ENCODE results near the gene KLKB1. TPM values are rescaled to one million over a fixed set of nuclear protein-coding genes. Genes with fewer than 3 reads are reported as not detected.

Gene KLKB1
- total and polyA plus RNA-seq, 2 donors (not counting 1 experiment from before 2014, with no cell fraction given): 0.44 to 1.0 TPM

DNA sequence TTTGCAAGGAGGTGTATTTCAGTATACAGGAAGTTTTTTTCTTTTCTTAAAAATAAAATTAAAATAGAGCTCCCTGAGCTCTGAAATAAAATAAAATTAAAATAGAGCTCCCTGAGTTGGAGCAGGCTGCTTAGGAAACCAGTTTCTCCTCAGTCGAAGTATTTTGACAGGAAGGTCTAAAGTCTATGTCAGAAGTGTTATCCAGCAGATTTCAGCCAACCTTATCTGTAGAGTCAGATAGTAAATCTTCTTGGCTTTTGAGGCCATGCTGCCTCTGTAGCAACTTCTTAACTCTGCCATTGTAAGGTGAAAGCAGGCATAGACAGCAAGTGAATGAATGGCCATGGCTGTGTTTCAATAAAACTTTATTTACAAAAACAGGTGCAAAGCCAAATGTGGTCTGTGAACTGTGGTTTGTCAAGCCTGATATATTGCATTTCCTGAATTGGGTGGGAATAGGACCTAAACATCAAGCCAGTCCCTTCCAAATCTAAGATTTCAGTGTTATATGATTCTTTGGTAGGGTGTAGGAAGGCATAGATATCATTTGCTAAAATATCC is 9.5 kb upstream of the KLKB1 start:
- H3K4me1 Mint-ChIP-seq: no peaks in the 10 kb centered on the region
- H3K27me3 ChIP-seq (replicated peaks in 1 of 4; ENCODE audit: control extremely low read depth in 1 of 4, control insufficient read depth in 3 of 4, insufficient read depth in 4 of 4, low read length in 3 of 4): peaks cover 0 to 3% (median 0%) of the 10 kb centered on the region in 4 experiments
- H3K4me3 ChIP-seq (ENCODE audit: control extremely low read depth in 1 of 5, extremely low read depth in 1 of 5, insufficient read depth in 1 of 5, low read depth in 2 of 5, low read length in 4 of 5): no peak overlapping the region
- no peaks in the 10 kb centered on the region for H3K79me2 ChIP-seq (ENCODE audit: control insufficient read depth, insufficient read depth, low read length)
- 100% methylated on average over 1 of the region's 1 CpG for WGBS (ENCODE audit: insufficient coverage)
- no peaks in the 10 kb centered on the region for H3K36me3 ChIP-seq (replicated peaks in 1 of 2; ENCODE audit: control extremely low read depth in 1 of 2, control insufficient read depth in 1 of 2, extremely low read depth in 1 of 2, insufficient read depth in 2 of 2, low read length in 1 of 2)
- POLR2A ChIA-PET: no interaction called here
- CTCF ChIA-PET: interaction anchor here (0.6 kb wide), 1 partner anchor 155 kb away, joined by 3 read pairs; no protein-coding TSS in a partner anchor
- H3K9ac ChIP-seq (ENCODE audit: low read length): no peak overlapping the region
- TF ChIP-seq EZH2 (IDR thresholded peaks at IDR 0.05; ENCODE audit: borderline replicate concordance, insufficient read depth, low read depth, low read length, poor library complexity, severe bottlenecking): no peak
- TF ChIP-seq, protein P1, sequence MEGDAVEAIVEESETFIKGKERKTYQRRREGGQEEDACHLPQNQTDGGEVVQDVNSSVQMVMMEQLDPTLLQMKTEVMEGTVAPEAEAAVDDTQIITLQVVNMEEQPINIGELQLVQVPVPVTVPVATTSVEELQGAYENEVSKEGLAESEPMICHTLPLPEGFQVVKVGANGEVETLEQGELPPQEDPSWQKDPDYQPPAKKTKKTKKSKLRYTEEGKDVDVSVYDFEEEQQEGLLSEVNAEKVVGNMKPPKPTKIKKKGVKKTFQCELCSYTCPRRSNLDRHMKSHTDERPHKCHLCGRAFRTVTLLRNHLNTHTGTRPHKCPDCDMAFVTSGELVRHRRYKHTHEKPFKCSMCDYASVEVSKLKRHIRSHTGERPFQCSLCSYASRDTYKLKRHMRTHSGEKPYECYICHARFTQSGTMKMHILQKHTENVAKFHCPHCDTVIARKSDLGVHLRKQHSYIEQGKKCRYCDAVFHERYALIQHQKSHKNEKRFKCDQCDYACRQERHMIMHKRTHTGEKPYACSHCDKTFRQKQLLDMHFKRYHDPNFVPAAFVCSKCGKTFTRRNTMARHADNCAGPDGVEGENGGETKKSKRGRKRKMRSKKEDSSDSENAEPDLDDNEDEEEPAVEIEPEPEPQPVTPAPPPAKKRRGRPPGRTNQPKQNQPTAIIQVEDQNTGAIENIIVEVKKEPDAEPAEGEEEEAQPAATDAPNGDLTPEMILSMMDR (IDR thresholded peaks at IDR 0.05): no peak
- no peak overlapping the region for H3K4me2 ChIP-seq (replicated peaks; ENCODE audit: low read depth, low read length, poor library complexity, severe bottlenecking)
- no peaks in the 10 kb centered on the region for H3K9me3 Mint-ChIP-seq (ENCODE audit: insufficient read depth)
- H3K9me3 ChIP-seq (ENCODE audit: control extremely low read depth in 1 of 3, control insufficient read depth in 2 of 3, insufficient read depth in 1 of 3, low read length in 2 of 3): no peaks in the 10 kb centered on the region
- H2AFZ ChIP-seq (ENCODE audit: insufficient read depth, low read depth, low read length, poor library complexity, severe bottlenecking): no peak overlapping the region
- no peaks in the 10 kb centered on the region for H4K20me1 ChIP-seq (ENCODE audit: control insufficient read depth, insufficient read depth, low read length, poor library complexity, severe bottlenecking)
- H3K4me1 ChIP-seq (ENCODE audit: control insufficient read depth in 2 of 2, insufficient read depth in 2 of 2, low read length in 2 of 2): no peaks in the 10 kb centered on the region
- no peak overlapping the region for H3K4me3 Mint-ChIP-seq
- DNase-seq (no peak), ATAC-seq (ENCODE audit: low read depth) (no peak)
- H3K27me3 Mint-ChIP-seq: peaks cover 24% of the 10 kb centered on the region
- intact Hi-C loops (cut with micrococcal nuclease): no loop called here
- no peak overlapping the region for H3K27ac Mint-ChIP-seq
- H3K27ac ChIP-seq (ENCODE audit: low read length in 2 of 2): no peak overlapping the region

DNA sequence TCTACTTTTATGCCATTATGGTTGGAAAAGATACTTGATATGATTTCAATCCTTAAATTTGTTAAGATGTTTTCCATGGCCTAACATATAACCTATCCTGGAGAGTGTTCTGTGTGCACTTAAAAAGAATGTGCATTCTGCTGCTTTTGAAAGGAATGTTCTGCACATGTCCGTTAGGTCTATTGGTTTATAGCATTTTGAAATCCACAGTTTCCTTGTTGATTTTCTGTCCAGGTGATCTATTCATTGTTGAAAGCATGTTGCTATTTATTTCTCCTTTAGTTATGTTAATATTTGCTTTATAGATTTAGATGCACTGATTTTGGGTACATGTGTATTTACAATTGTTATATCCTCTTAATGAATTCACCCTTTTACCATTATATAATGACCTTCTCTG is 5.7 kb upstream of the KLKB1 start:
- Histone ChIP-seq H3K27me3 (replicated peaks in 1 of 4; ENCODE audit: control extremely low read depth in 1 of 4, control insufficient read depth in 3 of 4, insufficient read depth in 4 of 4, low read length in 3 of 4) (no peaks in the 10 kb centered on the region), H4K20me1 (ENCODE audit: control insufficient read depth, insufficient read depth, low read length, poor library complexity, severe bottlenecking) (no peaks in the 10 kb centered on the region), H3K4me1 (ENCODE audit: control insufficient read depth in 2 of 2, insufficient read depth in 2 of 2, low read length in 2 of 2) (no peaks in the 10 kb centered on the region), H2AFZ (ENCODE audit: insufficient read depth, low read depth, low read length, poor library complexity, severe bottlenecking) (no peak overlapping the region), H3K9ac (ENCODE audit: low read length) (no peak overlapping the region), H3K27ac (ENCODE audit: low read length in 2 of 2) (no peak overlapping the region), H3K9me3 (ENCODE audit: control extremely low read depth in 1 of 3, control insufficient read depth in 2 of 3, insufficient read depth in 1 of 3, low read length in 2 of 3) (peaks cover 2 to 18% (median 9%) of the 10 kb centered on the region in 3 donors), H3K4me3 (ENCODE audit: control extremely low read depth in 1 of 5, extremely low read depth in 1 of 5, insufficient read depth in 1 of 5, low read depth in 2 of 5, low read length in 4 of 5) (no peak overlapping the region), H3K36me3 (replicated peaks in 1 of 2; ENCODE audit: control extremely low read depth in 1 of 2, control insufficient read depth in 1 of 2, extremely low read depth in 1 of 2, insufficient read depth in 2 of 2, low read length in 1 of 2) (no peaks in the 10 kb centered on the region), H3K4me2 (replicated peaks; ENCODE audit: low read depth, low read length, poor library complexity, severe bottlenecking) (no peak overlapping the region), H3K79me2 (ENCODE audit: control insufficient read depth, insufficient read depth, low read length) (no peaks in the 10 kb centered on the region)
- H3K4me3 Mint-ChIP-seq: no peak overlapping the region
- ChIA-PET CTCF (no interaction called here), POLR2A (no interaction called here)
- peaks cover 26% of the 10 kb centered on the region for H3K27me3 Mint-ChIP-seq
- TF ChIP-seq, protein P1 (IDR thresholded peaks at IDR 0.05): no peak
- peaks cover 9% of the 10 kb centered on the region for H3K9me3 Mint-ChIP-seq (ENCODE audit: insufficient read depth)
- WGBS (ENCODE audit: insufficient coverage): 100% methylated on average over 1 of the region's 1 CpG
- H3K4me1 Mint-ChIP-seq: no peaks in the 10 kb centered on the region
- no peak overlapping the region for H3K27ac Mint-ChIP-seq
- DNase-seq (no peak), ATAC-seq (ENCODE audit: low read depth) (no peak)
- intact Hi-C loops (cut with micrococcal nuclease): no loop called here

Data from B cell (primary cell).